ENCODE data around the gene ZNF584. TPM values are rescaled to one million over a fixed set of nuclear protein-coding genes. Genes with fewer than 3 reads are reported as not detected.

Gene ZNF584
- total RNA-seq, 2 donors from 2014 or later = 10.8 to 19.4 TPM

DNA sequence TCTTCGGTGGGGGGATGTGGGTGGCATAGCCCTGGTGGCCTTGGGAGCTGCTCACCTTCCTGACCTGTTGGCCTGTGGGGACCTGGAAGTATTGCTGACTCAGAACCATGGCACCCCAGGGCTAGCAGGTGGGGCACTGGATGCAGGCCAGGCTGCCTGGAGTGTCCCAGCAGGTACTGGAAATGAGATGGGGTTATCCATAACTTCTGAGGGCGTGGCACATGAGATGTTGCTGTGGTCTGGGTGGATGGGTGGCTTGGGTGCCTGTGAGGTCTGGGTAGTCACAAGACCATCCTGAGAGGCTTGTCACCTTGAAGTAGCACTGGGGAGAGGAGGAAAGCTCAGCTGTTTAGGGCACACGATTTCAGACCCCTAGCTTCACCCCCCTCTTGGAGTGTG is 13.6 kb upstream of the ZNF584 start:
- intact Hi-C loops (cut with DNase I) = no loop called here
- no peak for DNase-seq (ENCODE audit: low spot score)
- Histone ChIP-seq H3K36me3 (peaks cover 12 to 22% of the 10 kb centered on the region in 2 donors), H3K4me1 (replicated peaks) (no peaks in the 10 kb centered on the region), H3K4me3 (no peak overlapping the region), H3K27ac (peak overlapping the region; percentile 56 to 69), H3K27me3 (replicated peaks; ENCODE audit: insufficient read depth) (no peaks in the 10 kb centered on the region), H3K9me3 (no peaks in the 10 kb centered on the region)
- 65% methylated on average over 3 of the region's 3 CpGs for WGBS
- TF ChIP-seq POLR2AphosphoS5 (IDR thresholded peaks at IDR 0.05) (no peak), POLR2A (IDR thresholded peaks at IDR 0.05) (no peak)

DNA sequence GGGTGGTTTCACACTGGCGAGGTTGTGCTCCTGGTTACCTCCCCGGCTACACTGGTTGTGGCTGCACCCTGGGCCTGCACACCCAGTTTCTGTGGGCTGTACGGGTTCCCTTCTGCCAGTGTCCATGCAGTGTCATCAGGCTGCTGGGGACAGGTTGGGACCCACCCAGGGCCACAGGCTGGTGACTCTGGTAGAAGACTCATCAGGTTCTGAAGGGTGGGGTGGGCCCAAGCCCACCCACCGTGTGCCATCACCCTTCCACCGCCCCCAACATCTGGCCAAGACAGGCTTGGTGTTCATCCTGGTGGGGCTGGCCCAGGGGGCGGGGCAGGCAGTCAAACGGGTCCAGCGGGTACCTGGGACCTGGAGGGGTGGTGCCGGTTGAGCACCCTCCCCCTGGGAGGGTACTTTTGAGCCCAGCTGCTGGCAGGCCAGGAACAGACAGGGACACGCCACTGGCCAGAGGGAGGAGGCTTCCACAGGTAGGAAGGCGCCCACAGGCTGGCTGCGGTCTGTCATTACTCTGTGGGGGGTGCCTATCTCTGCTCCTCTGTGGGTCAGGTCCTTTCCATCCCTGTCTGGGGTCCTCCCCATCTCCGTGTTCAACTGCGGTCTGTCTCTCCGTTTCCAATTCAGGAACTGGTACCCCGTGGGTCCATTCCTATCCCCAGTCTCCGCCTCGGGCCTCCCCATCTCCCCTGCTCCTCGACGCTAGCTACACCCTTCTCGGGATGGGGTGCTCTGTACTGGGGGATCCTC is 13.1 kb upstream of the ZNF584 start, which contains the start of gene RNF225:
Gene RNF225, plus strand, starts transcription at position 437 of the 759 bp plus-strand sequence. CDS start 434 bp downstream, outside the sequence.
- WGBS = 21% methylated on average over 20 of the region's 21 CpGs
- Histone ChIP-seq H3K36me3 (peaks cover 12 to 22% of the 10 kb centered on the region in 2 donors), H3K27me3 (replicated peaks; ENCODE audit: insufficient read depth) (no peaks in the 10 kb centered on the region), H3K4me1 (replicated peaks) (no peaks in the 10 kb centered on the region), H3K9me3 (no peaks in the 10 kb centered on the region), H3K27ac (peak within 1 kb of the TSS; percentile 56 to 69), H3K4me3 (peak within 1 kb of the TSS; percentile 10 to 36)
- TF ChIP-seq, protein P1, sequence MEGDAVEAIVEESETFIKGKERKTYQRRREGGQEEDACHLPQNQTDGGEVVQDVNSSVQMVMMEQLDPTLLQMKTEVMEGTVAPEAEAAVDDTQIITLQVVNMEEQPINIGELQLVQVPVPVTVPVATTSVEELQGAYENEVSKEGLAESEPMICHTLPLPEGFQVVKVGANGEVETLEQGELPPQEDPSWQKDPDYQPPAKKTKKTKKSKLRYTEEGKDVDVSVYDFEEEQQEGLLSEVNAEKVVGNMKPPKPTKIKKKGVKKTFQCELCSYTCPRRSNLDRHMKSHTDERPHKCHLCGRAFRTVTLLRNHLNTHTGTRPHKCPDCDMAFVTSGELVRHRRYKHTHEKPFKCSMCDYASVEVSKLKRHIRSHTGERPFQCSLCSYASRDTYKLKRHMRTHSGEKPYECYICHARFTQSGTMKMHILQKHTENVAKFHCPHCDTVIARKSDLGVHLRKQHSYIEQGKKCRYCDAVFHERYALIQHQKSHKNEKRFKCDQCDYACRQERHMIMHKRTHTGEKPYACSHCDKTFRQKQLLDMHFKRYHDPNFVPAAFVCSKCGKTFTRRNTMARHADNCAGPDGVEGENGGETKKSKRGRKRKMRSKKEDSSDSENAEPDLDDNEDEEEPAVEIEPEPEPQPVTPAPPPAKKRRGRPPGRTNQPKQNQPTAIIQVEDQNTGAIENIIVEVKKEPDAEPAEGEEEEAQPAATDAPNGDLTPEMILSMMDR (IDR thresholded peaks at IDR 0.05) = peak in 1 of 4 experiments; percentile 10
- peak; percentile 87 for TF ChIP-seq POLR2A (IDR thresholded peaks at IDR 0.05)
- peak; percentile 96 for TF ChIP-seq POLR2AphosphoS5 (IDR thresholded peaks at IDR 0.05)
- intact Hi-C loops (cut with DNase I) = no loop called here
- DNase-seq (ENCODE audit: low spot score) = peak; percentile 89

DNA sequence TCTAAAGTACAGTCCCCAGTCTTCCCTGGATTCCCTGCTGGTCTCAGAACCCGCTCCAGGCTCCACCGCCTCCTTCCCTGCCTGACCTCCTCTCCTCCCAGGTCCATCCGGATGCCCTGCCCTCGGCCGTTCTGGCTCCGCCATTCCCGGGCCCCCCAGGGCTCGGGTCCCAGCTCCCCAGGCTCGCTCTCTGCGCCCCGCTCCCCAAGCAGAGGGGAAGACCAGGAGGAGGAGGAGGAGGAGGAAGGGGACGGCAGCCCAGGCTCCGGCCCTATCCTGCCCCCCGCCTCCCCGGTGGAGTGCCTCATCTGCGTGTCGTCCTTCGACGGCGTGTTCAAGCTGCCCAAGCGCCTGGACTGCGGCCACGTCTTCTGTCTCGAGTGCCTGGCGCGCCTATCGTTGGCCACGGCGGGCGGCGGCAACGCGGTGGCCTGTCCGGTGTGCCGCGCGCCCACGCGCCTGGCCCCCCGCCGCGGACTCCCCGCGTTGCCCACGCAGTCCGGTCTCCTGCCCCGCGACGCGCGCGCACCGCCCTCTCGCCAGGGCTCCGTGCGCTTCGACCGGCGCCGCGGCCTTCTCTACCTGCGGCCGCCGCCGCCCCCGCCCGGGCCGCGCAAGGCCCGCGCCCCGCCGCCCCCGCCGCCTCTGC is 12.3 kb upstream of the ZNF584 start:
- Histone ChIP-seq H3K4me3 (peak overlapping the region; percentile 10 to 36), H3K36me3 (peaks cover 12 to 22% of the 10 kb centered on the region in 2 donors), H3K27ac (peak overlapping the region; percentile 56 to 69), H3K9me3 (no peaks in the 10 kb centered on the region), H3K27me3 (replicated peaks; ENCODE audit: insufficient read depth) (no peaks in the 10 kb centered on the region), H3K4me1 (replicated peaks) (no peaks in the 10 kb centered on the region)
- WGBS = 3% methylated on average over 51 of the region's 75 CpGs
- intact Hi-C loops (cut with DNase I) = no loop called here
- TF ChIP-seq POLR2AphosphoS5 (IDR thresholded peaks at IDR 0.05) = no peak
- TF ChIP-seq, protein P1 (IDR thresholded peaks at IDR 0.05) = no peak
- TF ChIP-seq POLR2A (IDR thresholded peaks at IDR 0.05) = no peak
- no peak for DNase-seq (ENCODE audit: low spot score)

DNA sequence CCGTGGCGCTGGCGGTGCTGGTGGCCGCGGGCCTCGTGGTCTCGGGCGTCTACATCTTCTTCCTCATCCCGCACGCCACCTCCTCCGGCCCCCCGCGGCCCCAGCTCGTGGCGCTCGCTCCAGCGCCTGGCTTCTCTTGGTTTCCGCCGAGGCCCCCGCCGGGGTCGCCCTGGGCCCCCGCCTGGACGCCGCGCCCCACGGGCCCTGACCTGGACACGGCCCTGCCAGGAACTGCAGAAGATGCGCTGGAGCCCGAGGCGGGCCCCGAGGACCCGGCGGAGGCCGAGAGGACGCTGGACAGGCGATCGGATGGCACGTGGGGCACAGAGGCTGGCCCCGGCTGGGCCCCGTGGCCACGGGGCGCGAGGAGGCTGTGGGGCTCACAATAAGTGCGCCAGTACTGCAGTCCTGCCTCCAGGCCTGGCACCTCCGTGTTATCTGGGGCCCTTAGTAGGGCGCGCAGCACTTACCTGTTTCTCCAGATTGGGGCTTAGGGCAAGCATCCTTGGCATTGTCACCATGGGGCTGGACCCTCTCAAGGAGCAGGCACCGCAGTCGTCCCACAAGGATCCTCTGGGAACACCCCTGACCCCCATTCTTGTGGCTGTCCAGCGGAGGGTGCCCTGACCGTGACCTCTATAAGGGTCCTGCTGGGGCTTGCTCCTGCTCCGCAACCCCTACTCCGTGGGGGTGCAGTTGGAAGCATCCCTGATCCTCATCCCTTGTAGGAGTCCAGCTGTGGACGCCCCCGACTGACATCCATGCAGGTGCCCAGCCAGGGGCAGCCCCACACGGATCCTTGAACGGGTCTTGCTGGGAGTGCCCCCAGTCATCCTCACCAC is 11.5 kb upstream of the ZNF584 start:
- H3K4me1 ChIP-seq (replicated peaks) = no peaks in the 10 kb centered on the region
- H3K36me3 ChIP-seq = peaks cover 12 to 22% of the 10 kb centered on the region in 2 donors
- DNase-seq (ENCODE audit: low spot score) = no peak
- WGBS = 30% methylated on average over 52 of the region's 58 CpGs
- TF ChIP-seq, protein P1 (IDR thresholded peaks at IDR 0.05) = no peak
- TF ChIP-seq POLR2A (IDR thresholded peaks at IDR 0.05) (no peak), POLR2AphosphoS5 (IDR thresholded peaks at IDR 0.05) (no peak)
- no peak overlapping the region for H3K27ac ChIP-seq
- peak overlapping the region in 1 of 2 donors; percentile 36 for H3K4me3 ChIP-seq
- H3K27me3 ChIP-seq (replicated peaks; ENCODE audit: insufficient read depth) = no peaks in the 10 kb centered on the region
- intact Hi-C loops (cut with DNase I) = no loop called here
- H3K9me3 ChIP-seq = no peaks in the 10 kb centered on the region
